HepG2 (cell line): ENCODE results near the gene RACGAP1. TPM values are rescaled to one million over a fixed set of nuclear protein-coding genes. Genes with fewer than 3 reads are reported as not detected.

ENCODE experiments used
- HNF4A ChIP-seq: sonication (generic); formaldehyde crosslinking; IDR thresholded peaks from 2 replicates; pipeline ENCODE4 v1.4.0; 2020; ENCODE audit warnings: missing genetic modification reagents
- HNF4G ChIP-seq, 2 experiments: sonication (generic) in 1 of 2; formaldehyde crosslinking in 1 of 2; IDR thresholded peaks; 2 replicates each; pipeline versions ENCODE4 v1.4.0 to v1.6.1; 2011 to 2020; ENCODE audit warnings: borderline replicate concordance in 2 of 2, low read depth in 2 of 2, mild to moderate bottlenecking in 2 of 2, low read length in 1 of 2, missing genetic modification reagents in 1 of 2, moderate library complexity in 1 of 2
- HNRNPL ChIP-seq: fragments of 200-400 bp; formaldehyde crosslinking; IDR thresholded peaks from 2 replicates; pipeline ENCODE4 v1.6.1; 2017; ENCODE audit warnings: mild to moderate bottlenecking, low read depth, low read length
- NFIC ChIP-seq: IDR thresholded peaks from 2 replicates; pipeline ENCODE4 v1.6.1; 2012; ENCODE audit warnings: mild to moderate bottlenecking, low read length, inconsistent platforms
- SNAPC5 ChIP-seq: sonication (generic); formaldehyde crosslinking; IDR thresholded peaks from 2 replicates; pipeline ENCODE4 v1.8.1; 2023; ENCODE audit warnings: mild to moderate bottlenecking, missing genetic modification reagents, borderline replicate concordance
- XRCC5 ChIP-seq: fragments of 200-400 bp; formaldehyde crosslinking; optimal IDR thresholded peaks from 2 replicates; pipeline ENCODE3; 2017; ENCODE audit warnings: mild to moderate bottlenecking, low read length
- ZFY ChIP-seq: sonication (generic); formaldehyde crosslinking; IDR thresholded peaks from 2 replicates; pipeline ENCODE4 v1.4.0; 2020; ENCODE audit warnings: missing genetic modification reagents
- ZNF660 ChIP-seq: sonication (generic); formaldehyde crosslinking; IDR thresholded peaks from 2 replicates; pipeline ENCODE4 v1.5.1; 2020; ENCODE audit warnings: mild to moderate bottlenecking, low read depth, missing genetic modification reagents, borderline replicate concordance
- ZNF687 ChIP-seq: sonication (generic); formaldehyde crosslinking; IDR thresholded peaks from 2 replicates; pipeline ENCODE4 v1.5.1; 2020; ENCODE audit warnings: mild to moderate bottlenecking, missing genetic modification reagents, moderate library complexity
- polyA plus RNA-seq, 8 experiments: library from polyadenylated mRNA; depleted of rRNA in 3 of 8; stranded (reverse) in 7 of 8; unstranded in 1 of 8; fragments of >200 nt; fragmentation: Illumina TruSeq in 4 of 8; extraction: Trizol in 4 of 8; gene quantifications; 2 replicates each; pipeline versions ENCODE4 v1.2.1 to v1.2.3, GENCODE V29; 2011 to 2016; ENCODE audit warnings: low read depth in 4 of 8, missing spikeins in 1 of 8, mixed read lengths in 1 of 8; ENCODE audit not compliant: insufficient read depth in 1 of 8
- total RNA-seq, 5 experiments: library from RNA; depleted of rRNA; stranded (reverse); fragments of >200 nt; fragmentation: Illumina TruSeq; extraction: Trizol; gene quantifications; 2 replicates each; pipeline ENCODE4 v1.2.3, GENCODE V29; 2016; ENCODE audit warnings: low read depth in 1 of 5

RACGAP1 gene
- total and polyA plus RNA-seq, 2 of the 13 experiments (the other 11 are each of a cell fraction or from before 2014, with no cell fraction given) = 16.7 to 57.9 TPM

DNA sequence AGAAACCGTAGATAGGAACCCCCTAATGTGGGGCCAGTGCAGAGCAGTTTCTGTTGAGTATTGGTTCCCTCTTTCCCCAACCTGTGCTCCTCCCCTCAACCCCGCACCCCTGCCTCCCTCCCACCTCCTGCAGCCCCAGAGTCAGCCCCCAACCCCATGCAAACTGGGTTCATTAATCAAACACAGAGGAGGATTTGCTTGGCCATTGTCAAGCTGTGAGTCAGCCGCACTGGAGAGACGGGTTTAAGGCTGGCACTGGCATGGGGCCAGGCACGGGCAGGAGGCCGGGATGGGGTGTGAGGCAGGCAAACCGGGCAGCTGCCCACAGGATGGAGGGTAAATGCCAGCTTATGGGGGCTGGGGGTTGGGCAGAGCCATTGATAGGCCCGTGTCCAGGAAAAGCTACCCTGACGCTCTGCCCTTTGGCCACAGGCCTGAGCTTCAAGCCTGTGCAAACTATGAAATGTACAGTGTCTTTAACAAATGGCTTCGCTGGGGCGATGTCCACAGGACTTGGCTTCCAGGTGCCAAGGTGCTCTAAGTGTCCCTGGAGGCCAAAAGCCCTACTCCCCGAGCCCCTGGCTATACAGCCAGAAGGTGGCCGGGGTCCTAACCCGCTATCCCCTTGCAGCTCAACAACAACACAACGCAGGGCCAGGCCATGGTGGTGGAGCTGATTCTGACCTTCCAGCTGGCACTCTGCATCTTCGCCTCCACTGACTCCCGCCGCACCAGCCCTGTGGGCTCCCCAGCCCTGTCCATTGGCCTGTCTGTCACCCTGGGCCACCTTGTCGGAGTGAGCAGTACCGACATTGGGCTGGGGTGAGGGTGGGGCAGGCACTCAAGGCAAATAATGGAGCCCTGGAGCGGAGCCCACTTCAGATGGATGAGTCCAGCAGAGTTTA is 62.2 kb downstream of the RACGAP1 start (continued):
- no peak for TF ChIP-seq ZNF660 (CRISPR knock-in tag)
- 0 out of 2 replicates have a peak, but pooled peaks have one; percentile 16 for TF ChIP-seq HNF4A (CRISPR knock-in tag)
- TF ChIP-seq NFIC = no peak
- peak; percentile 10 for TF ChIP-seq XRCC5
- TF ChIP-seq ZNF687 = peak; percentile 61
- TF ChIP-seq HNRNPL = peak; percentile 97
- TF ChIP-seq ZFY = peak; percentile 33; the same call in 1 of the 2 replicates
- no peak for TF ChIP-seq SNAPC5 (CRISPR knock-in tag)
- TF ChIP-seq HNF4G (IDR thresholded peaks at IDR 0.05; ENCODE audit: borderline replicate concordance, low read depth, low read length) = 0 out of 2 replicates have a peak, but pooled peaks have one; percentile 21
- no peak for TF ChIP-seq HNF4G (CRISPR knock-in tag; IDR thresholded peaks at IDR 0.05; ENCODE audit: borderline replicate concordance, low read depth)
